Spleen (tissue), 11 donors: Measurements from ENCODE around the gene PHPT1. TPM values are rescaled to one million over a fixed set of nuclear protein-coding genes. Genes with fewer than 3 reads are reported as not detected.

ENCODE experiments used
- DNase-seq: peaks from one replicate; pipeline ENCODE4 v3.0.0-alpha.2; 2020
- H3K27ac ChIP-seq, 8 donors: fragments of 200-600 bp; sonication (generic) in 7 of 8; 1 replicate in 4 of 8; 2 replicates in 4 of 8; pipeline versions ENCODE4 v1.5.0 to v1.8.0; 2016 to 2021; ENCODE audit warnings: inconsistent platforms in 4 of 8, mild to moderate bottlenecking in 4 of 8, moderate library complexity in 1 of 8
- H3K27me3 ChIP-seq, 7 donors: fragments of 200-600 bp; sonication (generic) in 6 of 7; replicated peaks in 1 of 7; 1 replicate in 4 of 7; 2 replicates in 3 of 7; pipeline versions ENCODE4 v1.5.0 to v1.8.0; 2016 to 2021; ENCODE audit warnings: inconsistent platforms in 3 of 7, mild to moderate bottlenecking in 1 of 7
- H3K36me3 ChIP-seq, 6 donors: fragments of 200-600 bp; sonication (generic) in 5 of 6; 1 replicate in 4 of 6; 2 replicates in 2 of 6; pipeline versions ENCODE4 v1.5.0 to v1.8.0; 2016 to 2021; ENCODE audit warnings: inconsistent platforms in 2 of 6
- H3K4me1 ChIP-seq, 6 donors: fragments of 200-600 bp; sonication (generic) in 5 of 6; 1 replicate in 3 of 6; 2 replicates in 3 of 6; pipeline versions ENCODE4 v1.5.0 to v1.8.0; 2016 to 2021; ENCODE audit warnings: inconsistent platforms in 3 of 6
- H3K4me3 ChIP-seq, 8 donors: fragments of 200-600 bp; sonication (generic) in 7 of 8; 1 replicate in 4 of 8; 2 replicates in 4 of 8; pipeline versions ENCODE4 v1.5.0 to v1.8.0; 2016 to 2021; ENCODE audit warnings: inconsistent platforms in 4 of 8, mild to moderate bottlenecking in 4 of 8, moderate library complexity in 2 of 8
- H3K9me3 ChIP-seq, 8 donors: fragments of 200-600 bp; sonication (generic) in 7 of 8; 1 replicate in 4 of 8; 2 replicates in 4 of 8; pipeline versions ENCODE4 v1.5.0 to v1.8.0; 2016 to 2021; ENCODE audit warnings: inconsistent platforms in 4 of 8
- CTCF ChIP-seq, 11 experiments: fragments of 200-600 bp in 7 of 11; fragments of 450-650 bp in 4 of 11; sonication (generic) in 4 of 11; IDR thresholded peaks in 8 of 11; conservative IDR thresholded peaks in 3 of 11; 1 replicate in 7 of 11; 2 replicates in 4 of 11; pipeline versions ENCODE4 v1.4.0 to v1.8.0; 2016 to 2021; ENCODE audit warnings: antibody characterized with exemption in 11 of 11, inconsistent platforms in 4 of 11, mild to moderate bottlenecking in 1 of 11
- POLR2A ChIP-seq, 3 donors: fragments of 450-650 bp; IDR thresholded peaks; one replicate each; pipeline ENCODE4 v1.5.1; 2017; ENCODE audit warnings: antibody characterized with exemption in 3 of 3, mild to moderate bottlenecking in 1 of 3
- POLR2AphosphoS5 ChIP-seq, 3 donors: sonication (generic); formaldehyde crosslinking; IDR thresholded peaks; one replicate each; pipeline ENCODE4 v1.5.1; 2017; ENCODE audit warnings: antibody characterized with exemption in 3 of 3
- WGBS, 5 donors: extraction: QIAGEN DNeasy Blood & Tissue Kit in 3 of 5; methylation state at CpG; one replicate each; pipeline versions ENCODE4 v1.1.5 to v1.1.7; 2013 to 2018; 5-methylcytosine and 5-hydroxymethylcytosine counted together
- intact Hi-C: fragments of 100-400 bp; cut with DNase I; formaldehyde crosslinking; loops from one replicate; pipeline ENCODE4 v1.15.0; 2023; ENCODE audit warnings: low total_unique reads
- polyA plus RNA-seq, 3 donors: library from polyadenylated mRNA; stranded (reverse); fragments of 200-250 nt; gene quantifications; one replicate each; pipeline ENCODE4 v1.2.1, GENCODE V29; 2013
- total RNA-seq, 7 donors: library from RNA; depleted of rRNA in 3 of 7; stranded (reverse); fragments of >200 nt in 3 of 7; fragmentation: NEBNext Ultra II Directional in 4 of 7; extraction: Animal tissue kit (Norgen Biotek cat#: 25700) in 4 of 7; gene quantifications; one replicate each; pipeline versions ENCODE4 v1.1.0 to v1.2.1, GENCODE V29; 2016 to 2021
- donor health status: healthy with polysubstance abuse.
- donor health status: DM: no; HTN: no; CAD: no; lungs with moderate emphysema.
- donor health status: DM: no; HTN: no; CAD: no.
- donor health status: Bipolar disorder and iron deficiency.
- donor health status: healthy.
- donor health status: DM: no; HTN: no; CAD: no.
- donor health status: DM: yes; HTN: yes; CAD: no.

PHPT1 gene
- total and polyA plus RNA-seq, 10 donors = 32.3 to 117 (median 65.8) TPM

- Histone ChIP-seq H3K27me3 (peaks cover 0 to 39% (median 35%) of the 10 kb centered on the region in 7 donors), H3K9me3 (no peaks in the 10 kb centered on the region), H3K4me1 (peaks cover 29 to 61% (median 46%) of the 10 kb centered on the region in 6 donors), H3K4me3 (no peak overlapping the region), H3K27ac (no peak overlapping the region), H3K36me3 (peaks cover 0 to 23% (median 0%) of the 10 kb centered on the region in 6 donors)
- WGBS, 5 donors = 86 to 95% (median 90%) methylated on average over 21 to 22 of the region's 22 CpGs
- no peak for DNase-seq
- TF ChIP-seq POLR2AphosphoS5 (IDR thresholded peaks at IDR 0.05) = no peak
- no peak for TF ChIP-seq POLR2A (IDR thresholded peaks at IDR 0.05)
- TF ChIP-seq CTCF (IDR thresholded peaks at IDR 0.05 in 8 of 11, conservative IDR thresholded peaks at IDR 0.05 in 3 of 11) = no peak
- intact Hi-C loops = no loop called here
Measured at GRCh38 chr9:136803551-136804508, 45.4 kb upstream of the PHPT1 start.

- H3K4me1 ChIP-seq = peaks cover 34 to 61% (median 46%) of the 10 kb centered on the region in 6 donors
- H3K27me3 ChIP-seq = peaks cover 0 to 31% (median 26%) of the 10 kb centered on the region in 7 donors
- H3K9me3 ChIP-seq = no peaks in the 10 kb centered on the region
- 93 to 95% (median 93%) methylated on average over 14 to 20 of the region's 20 CpGs for WGBS, 5 donors
- peaks cover 0 to 27% (median 0%) of the 10 kb centered on the region in 6 donors for H3K36me3 ChIP-seq
- intact Hi-C loops = no loop called here
- TF ChIP-seq CTCF (IDR thresholded peaks at IDR 0.05 in 8 of 11, conservative IDR thresholded peaks at IDR 0.05 in 3 of 11) (no peak), POLR2AphosphoS5 (IDR thresholded peaks at IDR 0.05) (no peak), POLR2A (IDR thresholded peaks at IDR 0.05) (no peak)
- no peak overlapping the region for H3K4me3 ChIP-seq
- DNase-seq = no peak
- no peak overlapping the region for H3K27ac ChIP-seq
Measured at GRCh38 chr9:136804509-136805206, 44.6 kb upstream of the PHPT1 start.

GRCh38 chr9:136805207-136805740, 43.9 kb upstream of the PHPT1 start:
- intact Hi-C loops = no loop called here
- H3K9me3 ChIP-seq = no peaks in the 10 kb centered on the region
- 87 to 97% (median 95%) methylated on average over 10 to 12 of the region's 12 CpGs for WGBS, 5 donors
- peaks cover 35 to 61% (median 46%) of the 10 kb centered on the region in 6 donors for H3K4me1 ChIP-seq
- H3K27me3 ChIP-seq = peaks cover 0 to 25% (median 20%) of the 10 kb centered on the region in 7 donors
- TF ChIP-seq CTCF (IDR thresholded peaks at IDR 0.05 in 8 of 11, conservative IDR thresholded peaks at IDR 0.05 in 3 of 11) (no peak), POLR2AphosphoS5 (IDR thresholded peaks at IDR 0.05) (no peak), POLR2A (IDR thresholded peaks at IDR 0.05) (no peak)
- DNase-seq = no peak
- no peak overlapping the region for H3K27ac ChIP-seq
- H3K36me3 ChIP-seq = peaks cover 0 to 33% (median 0%) of the 10 kb centered on the region in 6 donors
- no peak overlapping the region for H3K4me3 ChIP-seq
